Measurements from ENCODE around the gene TRAPPC14.

Gene TRAPPC14

DNA sequence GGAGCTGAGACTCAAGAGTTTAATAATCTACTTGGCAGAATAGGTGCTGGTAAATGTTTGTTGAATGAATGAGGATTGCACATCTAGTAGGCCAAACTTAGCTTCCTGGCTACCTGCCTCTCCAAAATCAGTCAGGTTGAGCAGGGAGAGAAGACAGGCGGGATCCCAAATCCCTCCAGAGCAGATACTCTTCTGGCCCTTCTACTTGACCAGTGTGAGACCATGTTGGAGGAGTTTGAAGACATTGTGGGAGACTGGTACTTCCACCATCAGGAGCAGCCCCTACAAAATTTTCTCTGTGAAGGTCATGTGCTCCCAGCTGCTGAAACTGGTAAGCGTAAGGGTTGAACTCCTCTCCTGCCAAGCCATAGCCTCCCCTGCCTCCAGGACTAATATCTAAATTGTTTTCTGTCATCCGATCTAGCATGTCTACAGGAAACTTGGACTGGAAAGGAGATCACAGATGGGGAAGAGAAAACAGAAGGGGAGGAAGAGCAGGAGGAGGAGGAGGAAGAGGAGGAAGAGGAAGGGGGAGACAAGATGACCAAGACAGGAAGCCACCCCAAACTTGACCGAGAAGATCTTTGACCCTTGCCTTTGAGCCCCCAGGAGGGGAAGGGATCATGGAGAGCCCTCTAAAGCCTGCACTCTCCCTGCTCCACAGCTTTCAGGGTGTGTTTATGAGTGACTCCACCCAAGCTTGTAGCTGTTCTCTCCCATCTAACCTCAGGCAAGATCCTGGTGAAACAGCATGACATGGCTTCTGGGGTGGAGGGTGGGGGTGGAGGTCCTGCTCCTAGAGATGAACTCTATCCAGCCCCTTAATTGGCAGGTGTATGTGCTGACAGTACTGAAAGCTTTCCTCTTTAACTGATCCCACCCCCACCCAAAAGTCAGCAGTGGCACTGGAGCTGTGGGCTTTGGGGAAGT is 34.0 kb downstream of the TRAPPC14 start:
- DNase-seq: no peak

DNA sequence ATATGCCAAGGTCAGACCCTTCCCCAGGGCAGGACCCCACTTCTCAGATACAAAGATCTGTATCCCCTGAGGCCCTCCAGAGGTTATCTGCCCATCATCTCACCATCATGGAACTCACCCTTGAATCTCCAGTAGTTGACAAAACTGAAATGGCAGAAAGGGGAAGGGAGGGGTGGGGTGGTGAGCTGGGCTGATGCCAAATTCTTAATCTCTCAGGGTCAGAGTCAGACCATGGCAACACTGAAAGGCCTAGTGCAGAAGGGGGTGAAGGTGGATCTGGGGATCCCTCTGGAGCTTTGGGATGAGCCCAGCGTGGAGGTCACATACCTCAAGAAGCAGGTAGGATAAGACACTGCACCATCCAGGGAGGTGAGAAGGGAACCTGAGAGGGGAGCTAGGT is 36.0 kb downstream of the TRAPPC14 start:
- no peak for DNase-seq

DNA sequence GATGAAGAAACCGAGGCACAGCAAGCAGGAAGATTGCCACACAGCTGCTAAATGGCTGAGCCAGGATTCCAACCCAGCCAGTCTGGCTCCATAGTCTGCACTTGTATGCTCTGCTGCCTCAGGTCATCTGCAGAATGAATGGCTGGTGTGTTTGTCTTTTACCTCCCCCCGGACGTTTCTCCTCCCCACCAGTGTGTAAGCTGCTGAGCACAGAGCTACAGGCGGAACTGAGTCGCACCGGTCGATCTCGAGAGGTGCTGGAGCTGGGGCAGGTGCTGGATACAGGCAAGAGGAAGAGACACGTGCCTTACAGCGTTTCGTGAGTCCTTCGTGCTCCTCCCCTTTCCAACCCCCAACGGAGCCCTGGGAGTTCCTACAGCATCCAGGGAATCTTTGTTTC is 36.5 kb downstream of the TRAPPC14 start:
- no peak for DNase-seq

DNA sequence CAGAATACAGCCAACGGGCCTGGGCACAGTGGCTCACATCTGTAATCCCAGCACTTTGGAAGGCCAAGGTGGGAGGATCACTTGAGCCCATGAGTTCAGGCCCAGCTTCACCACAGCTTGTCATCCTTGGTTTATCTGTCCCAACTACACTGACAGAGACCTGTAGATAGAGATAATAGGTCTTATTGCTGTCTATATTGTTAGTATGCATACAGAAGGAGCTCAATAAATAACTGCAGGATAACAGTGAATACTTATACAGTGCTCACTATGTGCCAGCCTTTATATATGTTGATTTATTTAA is 37.8 kb downstream of the TRAPPC14 start:
- peak in 1 of 4 experiments; percentile 8 for DNase-seq

DNA sequence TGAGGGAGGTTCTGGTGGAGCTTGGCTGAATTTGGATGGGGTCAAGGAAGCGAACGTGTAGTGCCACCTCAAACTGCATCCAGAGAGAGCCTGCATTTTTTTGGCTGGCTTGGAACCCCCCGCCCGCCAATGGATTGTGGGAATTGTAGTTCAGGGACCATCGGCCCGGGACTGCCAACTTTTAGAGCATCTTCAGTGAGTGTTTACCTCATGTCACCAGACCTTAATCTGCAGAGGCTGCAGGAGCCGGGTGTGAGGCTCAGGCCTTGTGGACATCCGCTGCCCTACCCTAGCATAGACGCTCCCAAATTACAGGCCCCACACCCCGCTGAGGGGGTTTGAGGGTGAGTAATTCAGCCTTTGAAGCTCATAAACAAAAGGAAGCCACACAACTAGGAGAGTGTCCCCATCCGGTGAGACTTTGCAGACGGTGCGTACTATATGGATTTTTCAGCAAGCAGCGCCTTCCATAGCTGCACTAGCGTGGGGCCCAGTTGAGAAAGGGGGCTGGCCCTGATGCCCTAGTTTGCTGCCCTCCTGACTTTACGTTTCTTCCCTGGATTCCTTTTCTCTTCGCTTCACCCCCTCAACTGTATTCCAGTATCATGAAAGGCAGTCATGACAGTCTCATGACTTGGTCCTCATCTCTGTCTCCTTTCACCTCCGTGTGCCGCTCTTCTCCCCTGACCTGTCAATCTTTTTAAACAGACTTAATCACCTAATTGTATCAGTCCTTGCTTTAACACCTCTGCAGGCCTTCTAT is 38.4 kb downstream of the TRAPPC14 start:
- DNase-seq: peak; percentile 45 to 56 (median 50)

DNA sequence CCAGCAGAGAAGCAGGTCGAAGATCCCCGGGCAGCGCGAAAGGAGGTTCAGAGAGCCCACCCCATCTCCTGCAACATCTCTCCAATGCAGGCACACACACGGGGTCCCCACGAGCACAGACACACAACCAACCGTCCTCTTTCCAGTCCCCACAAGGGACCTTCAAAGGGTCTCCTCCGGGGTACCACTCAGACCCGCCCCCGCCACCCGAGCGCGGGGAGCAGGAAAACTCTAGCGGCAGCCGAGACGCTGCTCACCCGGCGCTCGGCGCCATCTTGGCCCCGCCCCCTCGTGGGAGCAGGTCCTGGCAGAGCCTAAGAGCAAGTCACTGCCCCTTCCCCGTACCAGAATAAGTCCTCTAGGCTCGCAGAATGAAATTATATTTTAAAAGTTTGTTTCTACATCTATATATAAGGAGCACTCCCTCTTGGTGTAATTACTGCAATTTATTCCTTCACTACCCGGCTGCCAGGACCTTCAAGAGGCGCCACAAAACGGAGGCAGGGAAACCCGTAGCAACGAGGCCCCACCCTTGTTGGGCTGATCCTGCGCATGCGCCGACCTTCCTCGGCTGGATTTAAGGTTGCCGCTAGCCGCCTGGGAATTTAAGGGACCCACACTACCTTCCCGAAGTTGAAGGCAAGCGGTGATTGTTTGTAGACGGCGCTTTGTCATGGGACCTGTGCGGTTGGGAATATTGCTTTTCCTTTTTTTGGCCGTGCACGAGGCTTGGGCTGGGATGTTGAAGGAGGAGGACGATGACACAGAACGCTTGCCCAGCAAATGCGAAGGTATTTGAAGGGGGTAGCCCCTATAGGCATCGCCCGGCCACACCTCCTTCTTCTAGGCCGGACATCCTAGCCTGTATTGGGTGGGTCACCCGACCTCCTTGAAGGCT is 39.2 kb downstream of the TRAPPC14 start, which contains the start of the genes CNPY4 and TAF6:
TSS of gene CNPY4 (plus strand) at position 563 of the 898 bp plus-strand sequence. CDS start at position 674, 111 bp downstream.
TSS of gene TAF6 (minus strand) at position 287 of the 898 bp plus-strand sequence. CDS start 5,149 bp downstream, outside the sequence.
- peak; percentile 89 to 93 (median 90) for DNase-seq

DNA sequence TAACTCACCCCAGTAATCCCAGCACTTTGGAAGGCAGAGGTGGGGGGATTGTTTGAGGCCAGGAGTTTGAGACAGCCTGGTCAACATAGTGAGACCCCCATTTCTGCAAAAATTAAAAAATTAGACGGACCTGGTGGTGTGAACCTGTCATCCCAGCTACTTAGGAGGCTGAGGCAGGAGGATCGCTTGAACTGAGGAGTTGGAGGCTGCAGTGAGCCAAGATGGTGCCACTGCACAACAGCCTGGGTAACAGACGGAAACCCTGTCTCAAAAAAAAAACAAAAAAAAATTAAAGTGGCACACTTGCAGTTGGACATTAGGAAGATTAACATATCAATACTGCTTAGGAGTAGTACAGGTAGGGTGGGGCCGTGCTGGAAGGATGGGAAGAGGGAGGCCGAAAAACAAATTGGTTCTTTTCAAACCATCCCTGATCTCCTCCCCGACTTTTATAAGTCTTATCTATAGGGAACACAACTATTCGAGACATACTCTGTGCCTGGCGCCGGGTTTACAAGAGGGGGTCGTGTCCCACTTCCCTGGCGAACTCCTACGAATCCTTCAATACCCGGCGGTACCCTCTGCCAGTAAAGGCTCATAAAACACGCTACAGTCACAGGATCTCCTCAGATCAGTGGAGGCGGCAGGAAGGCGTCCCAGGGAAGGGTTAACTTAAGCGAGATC is 40.0 kb downstream of the TRAPPC14 start:
- no peak for DNase-seq

DNA sequence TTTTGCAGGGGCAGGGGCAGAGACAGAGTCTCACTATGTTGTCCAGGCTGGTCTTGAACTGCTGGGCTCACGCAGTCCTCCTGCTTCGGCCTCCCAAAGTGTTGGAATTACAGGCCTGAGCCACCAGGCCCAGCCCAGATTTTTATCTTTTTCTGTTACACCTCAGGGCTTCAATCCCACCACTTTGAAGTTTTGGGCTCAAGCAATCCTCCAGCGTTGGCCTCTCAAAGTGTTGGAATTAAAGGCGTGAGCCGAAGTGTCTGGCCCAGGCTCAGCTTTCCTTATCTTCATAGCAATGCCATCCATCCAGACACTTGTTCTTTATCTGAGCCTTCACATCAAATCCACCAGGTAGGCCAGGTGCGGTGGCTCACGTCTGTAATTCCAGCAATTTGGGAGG is 43.5 kb downstream of the TRAPPC14 start:
- no peak for DNase-seq

DNA sequence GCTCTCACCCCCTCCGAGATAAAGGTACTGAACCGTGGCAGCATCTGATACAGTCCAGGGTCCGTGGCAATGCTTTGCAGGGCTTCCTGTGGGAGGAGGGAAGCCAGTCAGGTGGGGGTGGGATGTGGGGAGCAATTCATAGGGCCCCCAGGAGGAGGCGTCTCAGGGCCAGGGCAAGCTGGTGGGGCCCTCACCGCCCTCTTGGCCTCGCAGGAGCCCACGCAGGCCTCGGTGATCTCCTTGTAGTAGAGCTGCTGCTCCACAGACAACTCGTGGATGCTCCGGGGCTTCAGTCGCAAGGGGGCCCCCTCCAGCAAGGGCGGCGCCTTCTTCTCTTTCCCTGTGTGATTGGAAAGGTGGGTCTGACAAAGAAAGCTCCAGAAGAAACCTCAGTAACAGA is 46.6 kb downstream of the TRAPPC14 start:
- no peak for DNase-seq

DNA sequence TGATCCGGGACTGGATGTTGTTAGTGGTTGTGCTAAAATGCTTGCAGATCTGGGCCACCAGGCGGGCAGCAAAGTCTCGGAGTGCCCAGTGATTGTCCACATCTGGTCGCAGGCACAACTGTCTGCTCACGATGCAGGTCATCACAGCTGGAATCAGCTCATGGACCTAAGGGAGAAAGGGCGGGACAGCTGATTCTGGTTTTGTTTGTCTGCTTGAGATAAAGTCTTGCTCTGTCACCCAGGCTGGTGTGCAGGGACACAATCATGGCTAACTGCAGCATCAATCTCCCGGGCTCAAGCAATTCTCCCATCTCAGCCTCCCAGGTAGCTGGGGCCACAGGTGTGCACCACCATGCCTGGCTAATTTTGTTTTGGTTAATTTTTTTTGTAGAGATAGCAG is 47.4 kb downstream of the TRAPPC14 start:
- DNase-seq: no peak

DNA sequence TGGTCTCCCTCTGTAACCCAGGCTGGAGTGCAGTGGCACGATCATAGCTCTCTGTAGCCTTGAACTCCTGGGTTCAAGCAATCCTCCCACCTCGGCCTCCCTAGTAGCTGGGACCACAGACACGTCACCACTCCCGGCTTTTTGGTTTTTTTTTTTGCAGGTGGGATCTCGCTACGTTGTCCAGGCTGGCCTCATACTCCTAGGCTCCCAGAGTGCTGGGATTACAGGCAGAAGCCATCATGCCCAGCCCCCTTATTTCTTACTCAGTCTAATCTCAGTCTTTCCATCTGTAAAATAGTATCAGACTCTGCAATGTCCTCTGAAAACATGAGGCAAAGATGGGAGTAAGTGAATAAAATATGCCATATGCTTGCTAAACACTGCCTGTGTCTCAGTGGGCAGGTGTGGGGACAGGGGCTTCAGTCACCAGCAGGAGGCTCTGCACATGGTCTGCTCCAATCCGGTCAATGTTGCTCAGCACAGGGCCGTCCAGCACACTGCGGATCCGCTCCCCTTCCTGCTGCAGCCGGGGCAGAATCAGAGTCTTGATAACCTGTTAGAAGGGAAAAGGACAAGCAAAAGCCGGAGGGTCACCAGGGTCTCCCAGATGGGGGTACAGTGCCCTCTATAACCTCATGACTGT is 48.9 kb downstream of the TRAPPC14 start:
- no peak for DNase-seq

DNA sequence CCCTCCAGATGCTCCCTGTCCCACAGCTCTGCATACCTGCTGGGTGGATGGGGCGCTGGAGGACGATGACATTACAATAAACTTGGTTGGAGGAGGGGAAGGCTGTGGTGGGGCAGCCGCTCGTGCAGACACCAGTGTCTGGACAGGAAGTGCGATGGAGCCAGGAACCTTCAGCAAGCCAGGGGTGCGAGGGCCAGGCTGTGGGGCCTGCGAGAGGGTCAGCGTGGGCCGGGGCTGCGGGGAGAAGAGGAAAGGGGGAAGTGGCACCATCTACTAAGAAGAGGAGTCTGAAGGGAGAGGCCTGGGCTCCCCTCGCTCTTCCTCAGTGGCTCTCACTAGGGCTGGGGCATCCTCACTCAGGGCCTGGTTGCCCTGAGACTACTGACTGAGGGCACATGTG is 50.6 kb downstream of the TRAPPC14 start:
- no peak for DNase-seq

DNA sequence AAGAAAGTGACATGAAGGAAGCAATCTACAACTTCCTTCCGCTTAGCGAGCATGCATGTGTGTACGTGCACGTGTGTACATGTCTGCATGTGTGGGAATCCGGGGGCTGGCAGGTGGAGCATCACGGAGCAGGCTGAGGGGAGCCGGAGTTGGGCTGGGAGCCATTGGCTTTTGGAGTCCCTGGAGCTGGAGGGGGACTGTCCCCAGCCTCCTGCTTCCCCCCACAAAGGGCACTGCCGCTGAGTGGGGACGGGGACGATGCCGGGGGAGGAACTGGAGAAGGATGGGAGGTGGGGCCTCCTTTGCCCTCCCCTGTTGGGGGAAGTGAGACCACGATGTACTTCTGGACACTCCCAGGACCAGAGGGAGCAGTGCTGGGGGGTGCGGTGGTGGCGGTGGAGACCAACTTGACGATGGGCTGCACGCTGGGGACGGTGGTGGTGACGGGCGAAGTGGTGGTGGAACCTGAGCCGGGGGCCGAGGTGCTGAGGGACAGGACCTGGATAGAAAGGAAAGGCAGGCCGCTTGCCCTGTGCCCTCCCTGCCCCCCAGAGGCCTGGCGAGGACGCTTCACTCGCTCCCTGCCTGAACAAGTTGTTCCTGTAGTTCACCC is 51.3 kb downstream of the TRAPPC14 start:
- DNase-seq: no peak

DNA sequence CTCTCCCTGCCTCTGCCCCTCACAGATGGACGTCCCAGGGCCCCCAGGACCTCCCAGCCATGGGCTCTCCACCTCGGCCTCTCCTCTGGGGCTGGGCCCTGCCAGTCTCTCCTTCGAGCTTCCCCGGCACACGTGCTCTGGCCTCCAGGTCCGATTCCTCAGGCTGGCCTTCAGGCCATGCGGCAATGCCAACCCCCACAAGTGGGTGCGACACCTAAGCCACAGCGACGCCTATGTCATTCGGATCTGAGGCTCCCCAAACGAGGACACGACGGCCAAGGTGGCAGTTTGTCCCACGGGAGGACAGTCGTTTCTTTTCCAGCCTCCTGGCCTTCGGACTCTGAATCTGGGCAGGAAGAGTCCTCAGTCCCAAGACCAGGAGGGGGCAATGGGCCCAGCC is 51.9 kb downstream of the TRAPPC14 start:
- DNase-seq: no peak

DNA sequence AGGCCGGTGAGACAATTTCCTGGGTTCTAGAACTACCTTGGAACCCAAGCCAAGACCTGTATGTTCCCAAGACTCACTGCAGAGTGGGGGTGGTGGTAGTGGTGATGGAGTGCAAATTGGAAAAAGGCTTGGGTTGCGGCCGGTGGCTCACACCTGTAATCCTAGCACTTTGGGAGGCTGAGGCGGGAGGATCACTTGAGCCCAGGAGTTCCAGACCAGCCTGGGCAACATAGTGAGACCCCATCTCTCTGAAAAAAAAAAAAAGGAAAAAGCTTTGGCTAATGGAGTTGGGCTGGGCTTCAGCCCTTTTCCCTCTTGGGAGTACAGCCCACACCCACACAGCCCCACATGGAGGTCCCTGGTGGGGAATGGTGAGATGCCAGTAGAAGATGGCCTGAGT is 53.0 kb downstream of the TRAPPC14 start:
- DNase-seq: no peak
